ENCODE data around the gene MRRF.

DNA sequence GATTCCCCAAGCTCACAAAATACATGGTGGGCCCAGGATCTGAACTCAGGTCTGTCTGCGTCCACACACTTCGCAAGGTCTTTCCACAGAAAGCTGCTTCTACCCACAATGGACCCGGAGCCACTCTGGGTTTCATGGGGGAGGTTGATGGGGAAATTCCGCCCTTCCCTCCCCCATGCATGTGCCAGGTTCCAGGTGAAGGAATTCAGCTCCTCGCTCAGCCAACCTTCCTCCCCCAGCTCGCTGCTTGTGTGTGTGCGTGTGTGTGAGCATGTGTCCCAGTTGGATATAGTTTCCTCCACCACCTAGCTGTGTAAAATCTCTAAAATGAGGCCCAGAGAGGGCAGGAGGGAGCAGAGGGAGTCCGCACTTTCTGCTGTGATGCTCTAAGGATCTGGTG lies 107.2 kb downstream of the MRRF start:
- TF ChIP-seq, protein P1, sequence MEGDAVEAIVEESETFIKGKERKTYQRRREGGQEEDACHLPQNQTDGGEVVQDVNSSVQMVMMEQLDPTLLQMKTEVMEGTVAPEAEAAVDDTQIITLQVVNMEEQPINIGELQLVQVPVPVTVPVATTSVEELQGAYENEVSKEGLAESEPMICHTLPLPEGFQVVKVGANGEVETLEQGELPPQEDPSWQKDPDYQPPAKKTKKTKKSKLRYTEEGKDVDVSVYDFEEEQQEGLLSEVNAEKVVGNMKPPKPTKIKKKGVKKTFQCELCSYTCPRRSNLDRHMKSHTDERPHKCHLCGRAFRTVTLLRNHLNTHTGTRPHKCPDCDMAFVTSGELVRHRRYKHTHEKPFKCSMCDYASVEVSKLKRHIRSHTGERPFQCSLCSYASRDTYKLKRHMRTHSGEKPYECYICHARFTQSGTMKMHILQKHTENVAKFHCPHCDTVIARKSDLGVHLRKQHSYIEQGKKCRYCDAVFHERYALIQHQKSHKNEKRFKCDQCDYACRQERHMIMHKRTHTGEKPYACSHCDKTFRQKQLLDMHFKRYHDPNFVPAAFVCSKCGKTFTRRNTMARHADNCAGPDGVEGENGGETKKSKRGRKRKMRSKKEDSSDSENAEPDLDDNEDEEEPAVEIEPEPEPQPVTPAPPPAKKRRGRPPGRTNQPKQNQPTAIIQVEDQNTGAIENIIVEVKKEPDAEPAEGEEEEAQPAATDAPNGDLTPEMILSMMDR (IDR thresholded peaks at IDR 0.05 in 4 of 5, conservative IDR thresholded peaks at IDR 0.05 in 1 of 5) = no peak
- no peak for TF ChIP-seq POLR2A (IDR thresholded peaks at IDR 0.05)
